ENCODE data around the gene ANGPT4. TPM values are rescaled to one million over a fixed set of nuclear protein-coding genes. Genes with fewer than 3 reads are reported as not detected.
"Not testable (repeated sequence)": the region's sequence is repeated elsewhere in the genome, so short reads cannot be mapped to it uniquely, and the experiment has no call there.

ANGPT4 gene
- total RNA-seq, 1 experiment from 2014 or later = under 0.01 TPM

DNA sequence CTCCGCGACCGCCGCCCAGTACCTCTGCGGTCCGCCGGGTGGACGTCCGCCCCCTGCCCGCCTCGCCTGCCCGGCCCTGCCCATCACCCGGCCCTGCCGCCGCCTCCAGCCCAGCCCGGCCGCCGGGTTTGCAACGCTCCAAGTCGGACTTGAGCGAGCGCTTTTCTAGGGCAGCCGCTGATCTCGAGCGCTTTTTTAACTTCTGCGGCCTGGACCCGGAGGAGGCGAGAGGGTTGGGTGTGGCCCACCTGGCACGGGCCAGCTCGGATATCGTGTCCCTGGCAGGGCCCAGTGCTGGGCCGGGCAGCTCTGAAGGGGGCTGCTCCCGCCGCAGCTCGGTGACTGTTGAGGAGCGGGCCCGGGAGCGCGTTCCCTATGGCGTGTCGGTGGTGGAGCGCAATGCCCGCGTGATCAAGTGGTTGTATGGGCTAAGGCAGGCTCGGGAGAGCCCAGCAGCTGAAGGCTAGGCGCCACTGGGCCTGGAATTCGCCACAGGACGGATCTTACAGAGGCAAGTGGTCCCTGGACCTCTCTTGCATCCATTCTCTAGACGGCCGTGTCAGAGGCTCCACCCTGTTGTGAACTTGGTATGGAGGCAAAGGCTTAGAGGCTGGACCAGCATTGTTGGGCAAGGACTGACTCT, 70.8 kb downstream of the ANGPT4 start:
- DNase-seq (ENCODE audit: low read depth) = no peak

DNA sequence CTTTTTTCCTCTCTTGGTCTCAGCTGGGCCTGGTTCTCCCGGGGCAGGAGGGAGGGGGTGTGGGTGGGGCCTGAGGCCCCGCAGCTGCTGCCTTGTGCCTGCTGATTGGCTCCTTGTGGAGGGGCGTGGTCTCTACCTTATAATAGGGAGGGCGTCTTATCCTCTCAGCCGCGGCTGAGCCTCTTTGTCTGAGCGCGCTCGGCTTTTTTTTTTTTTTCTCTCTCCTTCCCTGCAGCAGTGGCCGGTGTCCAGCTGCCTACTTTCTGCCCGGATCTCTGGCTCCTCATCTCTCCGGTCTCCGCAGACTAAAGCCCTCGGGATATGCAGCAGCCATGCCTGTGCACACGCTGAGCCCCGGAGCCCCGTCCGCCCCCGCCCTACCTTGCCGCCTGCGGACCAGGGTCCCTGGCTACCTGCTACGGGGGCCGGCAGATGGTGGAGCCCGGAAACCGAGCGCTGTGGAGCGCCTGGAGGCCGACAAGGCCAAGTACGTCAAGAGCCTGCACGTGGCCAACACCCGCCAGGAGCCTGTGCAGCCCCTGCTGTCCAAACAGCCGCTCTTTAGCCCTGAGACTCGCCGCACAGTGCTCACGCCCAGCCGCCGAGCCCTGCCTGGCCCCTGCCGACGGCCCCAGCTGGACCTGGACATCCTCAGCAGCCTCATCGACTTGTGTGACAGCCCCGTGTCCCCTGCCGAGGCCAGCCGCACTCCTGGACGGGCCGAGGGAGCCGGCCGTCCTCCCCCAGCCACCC, 71.5 kb downstream of the ANGPT4 start:
- DNase-seq (ENCODE audit: low read depth) = peak; percentile 90

DNA sequence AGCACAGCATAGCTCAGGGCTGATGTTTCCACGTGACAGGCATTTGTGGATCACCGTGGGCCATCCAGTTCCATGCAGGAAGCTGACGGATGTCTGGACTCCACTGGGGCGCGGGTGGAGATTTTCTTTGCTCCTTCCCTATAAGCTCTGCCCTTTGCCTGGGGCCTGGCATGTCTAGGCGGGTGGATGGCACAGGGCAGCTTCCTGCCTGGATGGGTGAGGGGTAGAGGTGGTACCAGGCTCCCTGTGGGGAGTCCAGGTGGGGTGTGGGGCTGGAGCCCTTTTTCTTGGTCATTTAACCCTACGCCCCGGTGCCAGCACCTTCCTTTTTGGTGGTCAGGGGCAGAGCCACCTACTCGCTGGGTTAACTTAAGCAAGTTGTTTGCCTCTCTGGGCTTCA, 72.2 kb downstream of the ANGPT4 start:
- no peak for DNase-seq (ENCODE audit: low read depth)

DNA sequence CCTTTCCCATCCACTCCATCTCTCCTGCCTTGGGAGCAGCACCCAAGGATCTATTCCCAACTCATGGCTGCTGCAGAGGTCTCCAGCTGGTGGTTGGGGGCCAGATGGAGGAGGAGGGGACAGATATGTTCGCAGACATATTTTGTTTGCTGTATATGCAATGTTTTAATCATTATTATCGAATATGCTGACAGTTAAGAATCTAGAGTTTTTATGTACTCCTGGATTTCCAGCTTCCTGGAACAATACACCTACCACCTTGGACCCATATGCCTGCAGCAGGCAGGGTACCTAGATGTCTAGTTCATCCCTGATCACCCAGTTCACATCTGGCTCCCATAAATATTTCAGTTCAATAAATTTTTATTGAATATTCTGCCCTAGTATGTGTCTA, 73.6 kb downstream of the ANGPT4 start:
- DNase-seq (ENCODE audit: low read depth) = no peak

DNA sequence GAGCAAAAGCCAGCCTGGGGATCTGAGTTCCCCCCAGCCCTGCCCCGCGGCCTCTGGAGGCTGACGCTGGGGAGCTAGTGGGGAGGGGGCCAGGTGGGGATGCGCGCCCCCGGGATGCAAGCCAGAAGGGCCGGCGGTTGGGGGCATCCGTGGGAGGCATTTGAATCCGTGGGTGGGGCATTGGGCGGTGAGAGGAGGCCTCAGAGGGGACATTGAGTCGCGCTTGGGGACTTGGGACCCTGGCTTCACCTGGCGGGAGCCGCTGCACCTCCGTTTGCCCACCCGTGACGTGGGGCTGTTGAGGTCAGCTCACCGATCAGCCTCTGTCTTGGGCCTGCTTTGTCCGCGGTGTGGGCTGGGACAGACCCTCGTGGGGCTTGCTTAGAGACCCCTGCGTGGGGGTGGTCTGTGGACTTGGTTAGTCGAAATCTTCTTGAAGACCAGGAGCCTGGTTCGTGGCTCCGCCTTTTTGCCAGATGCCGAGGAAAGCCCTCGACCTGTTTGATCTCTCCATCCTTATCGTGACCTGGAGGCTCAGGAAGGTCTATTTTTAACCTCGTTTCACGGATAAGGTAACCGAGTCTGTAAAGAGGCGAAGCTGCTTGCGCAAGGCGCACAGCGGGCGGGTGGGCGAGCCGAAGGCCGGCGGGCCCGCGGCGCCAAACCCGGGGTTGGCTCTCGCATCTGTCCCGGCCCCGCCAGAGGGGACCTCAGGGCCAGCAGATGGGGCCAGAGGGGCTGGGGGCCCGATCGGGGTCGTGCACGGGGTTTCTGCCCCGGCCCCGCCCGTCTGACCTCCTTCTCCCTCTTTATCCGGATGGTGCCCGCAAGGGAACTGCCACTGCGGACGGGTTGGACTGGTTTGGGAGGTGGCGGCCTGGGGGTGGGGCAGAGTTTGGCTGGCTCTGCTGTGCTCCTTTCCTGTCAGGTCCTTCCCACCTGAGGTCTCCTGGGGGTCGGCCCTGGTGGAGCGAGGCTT, 74.3 kb downstream of the ANGPT4 start:
- no peak for DNase-seq (ENCODE audit: low read depth)

DNA sequence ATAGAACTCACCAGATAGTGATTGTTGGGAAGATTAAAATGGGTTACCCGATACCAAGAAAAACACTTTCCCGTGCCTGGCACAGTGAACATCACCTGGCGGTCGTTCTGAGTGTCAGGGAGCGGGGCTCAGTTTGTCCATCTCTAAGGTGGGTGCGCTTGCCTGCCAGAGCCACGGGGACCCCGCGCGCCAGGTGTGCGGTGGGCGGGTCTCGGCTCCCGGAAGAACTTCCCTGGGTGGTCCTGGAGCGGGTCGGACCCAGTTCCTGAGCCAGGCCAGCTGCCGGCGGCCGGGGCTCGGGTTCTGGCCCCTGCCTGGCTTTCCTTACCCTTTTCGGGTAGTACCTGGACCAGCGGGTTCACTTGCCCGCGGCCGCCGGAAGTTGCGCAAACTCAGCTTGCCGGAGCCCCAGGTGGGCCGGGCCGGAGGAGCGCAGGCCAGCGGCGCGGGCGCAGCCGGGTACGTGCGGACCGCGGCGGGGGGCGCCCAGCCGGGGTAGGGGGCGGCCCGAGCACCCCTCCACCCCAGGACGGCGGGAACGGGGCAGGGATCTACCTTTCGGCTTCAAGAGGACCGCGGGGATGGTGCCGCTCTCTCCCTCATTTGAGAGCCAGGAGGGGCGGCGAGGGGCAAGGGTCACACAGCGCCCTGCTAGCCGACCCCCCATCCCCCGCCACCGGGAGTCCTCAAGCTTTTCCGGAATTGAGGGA, 75.1 kb downstream of the ANGPT4 start:
- no peak for DNase-seq (ENCODE audit: low read depth)

DNA sequence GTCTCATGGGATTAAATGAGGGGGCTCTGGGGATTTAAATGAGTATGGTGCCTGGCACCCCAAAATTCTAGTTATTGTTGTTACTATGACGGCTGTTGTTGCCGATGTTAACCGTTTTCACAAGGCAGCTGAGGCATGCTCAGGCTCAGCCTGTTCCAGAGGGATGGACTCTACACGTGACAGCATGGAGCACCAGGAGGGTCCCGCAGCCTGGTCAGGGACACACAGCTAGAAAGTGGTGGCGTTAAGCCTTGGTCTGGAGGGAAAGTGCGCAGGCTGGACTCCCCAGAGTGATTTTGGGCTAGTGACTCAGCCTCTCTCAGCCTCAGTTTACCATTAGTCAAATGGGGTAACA, 75.7 kb downstream of the ANGPT4 start:
- no peak for DNase-seq (ENCODE audit: low read depth)

DNA sequence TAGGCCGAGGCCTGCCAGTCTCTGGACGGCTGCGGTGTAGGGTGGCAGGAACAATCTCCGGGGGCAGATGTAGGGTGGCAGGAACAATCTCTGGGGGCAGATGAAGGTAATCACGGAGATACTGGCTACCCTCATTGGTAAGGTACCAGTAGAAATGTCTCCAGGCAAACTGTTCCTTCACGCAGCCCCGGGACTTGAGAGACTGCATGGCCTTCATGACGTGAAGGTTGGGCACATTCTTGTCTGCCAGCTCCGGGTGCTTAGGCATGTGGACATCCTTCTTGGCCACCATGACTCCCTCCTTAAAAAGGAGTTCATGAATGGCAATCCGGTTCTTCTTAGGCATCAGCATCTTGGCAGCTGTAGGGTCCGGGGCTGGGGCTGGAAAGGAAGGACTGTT, 76.5 kb downstream of the ANGPT4 start:
- DNase-seq (ENCODE audit: low read depth) = no peak

DNA sequence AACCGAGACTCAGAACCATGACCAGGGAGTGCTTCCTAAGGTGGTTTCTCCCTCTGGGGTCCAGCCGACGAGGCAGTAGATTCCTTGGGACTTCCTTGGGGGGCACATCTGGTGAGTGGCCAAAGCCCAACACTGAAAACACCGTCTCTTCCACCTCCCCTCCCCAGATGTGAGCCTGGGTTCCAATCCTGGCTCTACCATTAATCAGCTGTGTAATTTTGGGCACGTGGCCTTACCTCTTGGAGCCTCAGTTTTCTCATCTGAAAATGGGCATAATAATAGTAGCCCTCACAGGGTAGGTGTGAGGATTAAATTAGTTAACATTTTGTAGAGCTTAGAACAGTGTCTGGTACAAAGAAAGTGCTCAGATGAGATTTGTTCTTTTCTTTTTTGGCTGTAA, 77.1 kb downstream of the ANGPT4 start:
- no peak for DNase-seq (ENCODE audit: low read depth)

DNA sequence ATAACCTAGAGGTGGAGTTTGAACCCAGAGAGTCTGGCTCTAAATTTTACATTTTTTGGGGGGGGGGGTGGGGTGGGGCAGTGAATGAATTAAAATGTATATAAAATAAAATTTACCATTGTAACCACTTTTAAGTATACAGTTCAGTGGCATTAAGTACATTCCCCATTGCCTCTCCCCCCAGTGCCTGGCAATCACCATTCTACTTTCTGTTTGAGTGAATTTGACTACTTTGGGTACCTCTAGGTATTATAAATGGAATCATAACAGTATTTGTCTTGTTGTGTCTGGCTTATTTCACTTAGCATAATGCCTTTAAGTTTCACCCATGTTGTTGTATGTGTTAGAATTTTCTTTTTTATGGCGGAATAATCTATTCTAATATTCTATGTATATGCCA, 79.9 kb downstream of the ANGPT4 start:
- DNase-seq (ENCODE audit: low read depth) = no peak

DNA sequence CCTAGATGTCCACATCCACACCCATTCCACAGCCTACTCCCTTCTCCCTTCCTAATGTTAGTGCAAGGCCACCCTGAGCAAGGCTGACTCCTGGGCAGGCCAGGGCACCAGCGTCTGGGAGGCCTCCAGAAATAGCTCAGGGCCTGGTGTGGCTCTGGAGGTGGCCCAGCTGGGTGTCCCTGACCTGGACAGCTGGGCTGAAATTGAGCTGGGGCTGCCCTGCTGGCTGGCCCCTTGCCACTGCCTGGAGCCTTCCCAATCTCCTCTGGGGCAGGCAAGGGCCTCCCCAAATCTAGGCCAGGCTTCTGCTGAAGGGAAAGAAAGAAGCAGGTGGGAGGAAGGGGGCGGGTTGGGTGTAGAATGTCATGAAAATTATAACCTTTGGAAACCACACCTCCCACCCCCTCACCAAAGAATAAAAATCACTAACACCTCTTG, 80.5 kb downstream of the ANGPT4 start:
- no peak for DNase-seq (ENCODE audit: low read depth)

DNA sequence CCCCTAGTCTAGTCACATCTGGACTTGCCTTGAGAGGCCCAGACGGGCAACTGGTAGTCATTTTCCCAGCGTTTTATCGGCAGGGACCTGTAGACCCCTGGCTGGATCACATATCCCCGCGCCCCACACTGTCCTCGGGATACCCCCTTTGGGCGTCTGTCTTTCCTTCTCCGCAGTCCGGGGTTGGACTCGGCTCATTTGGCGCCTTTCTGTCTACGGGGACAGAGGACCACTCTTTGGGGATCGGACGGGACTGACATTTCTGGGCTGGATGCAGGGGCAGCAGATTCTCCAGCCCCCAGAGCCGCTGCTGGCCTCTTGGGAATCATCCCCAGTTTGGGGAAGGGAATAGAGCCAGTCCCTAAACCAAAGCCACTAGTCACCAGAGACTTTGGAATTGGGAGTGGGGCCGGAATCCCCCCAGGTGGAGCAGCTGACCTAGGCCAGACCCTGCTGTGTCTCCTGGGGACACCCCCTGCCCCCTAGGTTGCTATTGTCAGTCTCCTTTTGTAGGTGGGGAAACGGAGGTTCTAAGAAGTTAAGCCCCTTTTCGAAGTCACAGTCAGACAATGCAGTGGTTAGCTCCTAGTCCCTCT, 81.9 kb downstream of the ANGPT4 start:
- DNase-seq (ENCODE audit: low read depth) = no peak

DNA sequence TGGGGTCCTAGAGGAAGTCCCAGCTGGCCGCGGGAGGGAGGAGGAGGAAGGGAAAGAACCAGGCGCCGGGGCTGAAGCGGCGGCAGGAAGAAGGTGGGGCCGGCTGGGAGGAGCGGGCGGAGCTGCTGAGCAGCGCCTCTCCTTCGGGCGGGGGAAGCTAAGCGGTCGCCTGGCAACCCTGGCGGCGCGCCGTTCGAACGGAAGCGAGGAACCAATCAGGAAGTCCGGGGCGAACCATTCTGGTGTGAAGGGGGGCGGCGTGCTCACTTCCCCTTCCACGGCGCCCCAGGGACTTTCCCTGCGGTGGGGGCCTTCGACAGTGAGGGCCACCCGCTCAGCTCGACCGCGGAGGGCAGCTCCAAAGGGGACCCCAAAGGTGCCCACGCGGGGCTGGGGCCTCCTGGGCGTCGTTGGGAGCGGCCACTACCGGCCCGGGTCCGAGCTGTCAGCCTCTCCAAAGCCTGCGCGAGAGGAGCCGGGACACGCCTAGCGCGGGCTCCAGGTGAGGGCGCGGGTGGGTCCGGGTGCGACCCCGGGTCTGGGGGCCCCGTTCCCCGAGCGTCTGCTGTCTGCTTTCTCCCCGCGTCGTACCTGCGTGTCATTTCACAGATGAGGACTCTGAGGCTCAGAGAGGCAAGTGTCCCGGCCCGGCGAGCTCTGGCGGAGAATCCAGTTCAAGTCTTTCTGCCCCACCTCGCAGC, 82.5 kb downstream of the ANGPT4 start, which contains the start of gene FAM110A:
TSS of gene FAM110A (plus strand) at position 266 of the 701 bp plus-strand sequence. CDS start 11,090 bp downstream, outside the sequence.
- DNase-seq (ENCODE audit: low read depth) = peak; percentile 97

DNA sequence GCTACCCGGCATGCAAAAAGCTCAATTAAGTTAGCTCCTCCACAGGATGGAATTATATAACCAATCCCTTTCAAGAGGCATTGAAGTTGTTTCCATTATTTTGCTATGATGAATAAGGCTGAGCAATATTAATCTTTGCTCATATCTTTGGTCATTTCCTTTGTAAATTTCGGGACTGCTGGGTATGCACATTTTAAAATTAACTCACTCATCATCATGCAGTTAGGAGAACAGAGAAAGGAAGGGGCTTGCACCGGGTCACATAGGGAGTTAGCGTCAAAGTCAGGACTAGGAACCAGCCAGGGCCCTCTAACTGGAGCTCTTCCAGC, 83.0 kb downstream of the ANGPT4 start:
- DNase-seq (ENCODE audit: low read depth) = no peak

DNA sequence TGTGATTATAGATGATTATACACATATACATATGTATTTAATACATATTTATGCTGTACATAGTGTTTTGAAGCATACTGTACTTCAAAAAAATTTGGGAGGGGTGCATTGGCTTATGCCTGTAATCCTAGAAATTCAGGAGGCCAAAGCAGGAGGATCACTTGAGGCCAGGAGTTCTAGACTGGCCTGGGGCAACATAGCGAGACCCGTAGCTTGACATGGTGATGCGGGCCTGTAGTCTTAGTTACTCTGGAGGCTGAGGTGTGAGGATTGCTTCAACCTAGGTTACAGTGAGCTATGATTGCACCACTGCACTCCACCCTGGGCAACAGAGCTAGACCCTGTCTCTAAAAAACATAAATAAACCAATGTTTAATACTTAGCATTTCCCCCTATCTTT, 84.2 kb downstream of the ANGPT4 start:
- no peak for DNase-seq (ENCODE audit: low read depth)

DNA sequence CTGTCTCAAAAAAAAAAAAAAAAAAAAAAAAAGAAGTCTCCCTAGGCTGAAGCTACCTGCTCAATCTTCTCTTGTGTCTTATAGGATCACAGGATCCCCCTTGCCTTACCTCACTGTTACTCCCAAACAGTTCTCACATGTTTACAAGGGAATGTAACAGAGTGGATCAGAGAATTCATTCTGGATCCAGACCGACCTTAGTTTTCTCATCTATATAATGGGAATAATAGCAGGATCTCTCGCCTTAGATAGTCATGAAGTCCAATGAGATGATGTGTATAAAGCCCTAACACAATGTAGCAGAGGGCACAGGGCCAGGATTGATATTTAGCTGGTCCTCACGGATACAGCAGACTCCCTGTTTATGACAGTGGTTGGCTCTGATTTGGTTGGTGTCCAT, 84.9 kb downstream of the ANGPT4 start:
- DNase-seq (ENCODE audit: low read depth) = no peak

DNA sequence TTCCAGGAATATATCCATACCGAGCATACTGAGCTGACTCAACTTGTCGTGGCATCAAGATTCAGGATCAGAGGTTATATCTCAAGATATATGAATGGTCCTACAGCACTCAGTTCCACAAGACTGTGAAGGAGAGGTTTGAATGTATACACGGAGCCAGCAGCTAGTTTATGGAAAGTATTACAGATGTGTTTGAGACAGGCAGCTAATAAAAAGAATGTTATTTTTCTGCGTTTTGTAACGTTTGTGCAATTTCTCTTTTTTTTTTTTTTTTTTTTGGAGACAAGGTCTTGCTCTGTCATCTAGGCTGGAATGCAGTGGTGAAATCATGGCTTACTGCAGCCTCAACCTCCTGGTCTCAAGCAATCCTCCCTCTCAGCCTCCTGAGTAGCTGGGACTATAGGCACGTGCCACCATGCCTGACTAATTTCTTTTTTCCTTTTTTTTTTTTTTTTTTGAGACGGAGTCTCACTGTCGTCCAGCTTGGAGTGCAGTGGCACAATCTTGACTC, 86.1 kb downstream of the ANGPT4 start:
- DNase-seq (ENCODE audit: low read depth) = no peak

DNA sequence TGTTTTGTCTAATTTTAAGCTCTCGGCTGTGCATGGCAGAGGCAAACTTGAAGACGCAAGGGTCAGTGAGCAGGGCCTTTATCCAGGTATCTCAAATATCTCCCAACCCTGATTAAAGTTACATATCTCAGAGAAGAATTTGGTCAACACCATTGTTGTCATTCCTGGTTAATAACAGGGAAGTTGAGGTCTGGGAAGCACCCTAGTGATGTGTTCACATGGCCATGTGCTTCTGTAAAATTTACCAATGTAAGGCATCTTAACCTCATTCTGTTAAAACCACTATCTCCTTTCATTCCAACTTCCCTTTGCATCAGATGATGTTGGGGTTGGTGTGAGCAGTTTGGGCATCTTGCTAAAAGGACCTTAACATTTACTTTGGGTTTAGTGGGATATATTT, 86.6 kb downstream of the ANGPT4 start:
- DNase-seq (ENCODE audit: low read depth) = no peak

DNA sequence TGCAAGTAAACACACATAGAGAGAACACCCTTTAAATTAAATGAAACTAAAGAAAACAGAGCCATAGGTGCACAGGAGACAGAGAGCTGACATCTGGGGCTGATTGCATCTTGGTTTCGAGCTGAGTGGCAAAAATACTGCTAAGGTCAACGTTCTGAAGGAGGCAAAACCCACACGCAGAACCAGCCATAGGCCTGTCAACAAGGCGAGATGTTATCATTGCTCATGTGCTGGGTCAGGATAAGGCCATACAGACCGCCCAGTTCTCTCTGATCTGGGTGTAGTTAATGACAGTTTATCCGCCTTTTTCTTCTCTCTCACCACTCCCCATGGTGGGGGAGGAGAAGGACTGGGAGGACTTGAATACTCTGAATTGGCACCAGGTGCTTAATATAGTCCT, 87.1 kb downstream of the ANGPT4 start:
- DNase-seq (ENCODE audit: low read depth) = no peak

DNA sequence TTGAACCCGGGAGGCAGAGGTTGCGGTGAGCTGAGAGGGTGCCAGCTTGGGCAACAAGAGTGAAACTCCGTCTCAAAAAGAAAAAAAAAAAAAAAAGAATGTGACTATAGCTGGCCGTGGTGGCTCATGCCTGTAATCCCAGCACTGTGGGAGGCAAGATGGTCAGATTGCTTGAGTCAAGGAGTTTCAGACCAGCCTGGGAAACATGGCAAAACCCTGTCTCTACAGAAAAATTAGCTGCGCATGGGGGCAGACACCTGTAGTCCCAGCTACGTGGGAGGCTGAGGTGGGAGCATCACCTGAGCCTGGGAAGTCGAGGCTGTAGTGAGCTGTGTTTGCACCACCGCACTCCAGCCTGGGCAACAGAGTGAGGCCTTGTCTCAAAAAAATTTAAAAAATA, 88.2 kb downstream of the ANGPT4 start:
- DNase-seq (ENCODE audit: low read depth) = not testable (repeated sequence)

Data from Daoy (cell line).